ENCODE data around the gene HOXA2.
A peak's percentile ranks its signal among the peaks of the same experiment; 100 is the strongest.

Gene HOXA2

DNA sequence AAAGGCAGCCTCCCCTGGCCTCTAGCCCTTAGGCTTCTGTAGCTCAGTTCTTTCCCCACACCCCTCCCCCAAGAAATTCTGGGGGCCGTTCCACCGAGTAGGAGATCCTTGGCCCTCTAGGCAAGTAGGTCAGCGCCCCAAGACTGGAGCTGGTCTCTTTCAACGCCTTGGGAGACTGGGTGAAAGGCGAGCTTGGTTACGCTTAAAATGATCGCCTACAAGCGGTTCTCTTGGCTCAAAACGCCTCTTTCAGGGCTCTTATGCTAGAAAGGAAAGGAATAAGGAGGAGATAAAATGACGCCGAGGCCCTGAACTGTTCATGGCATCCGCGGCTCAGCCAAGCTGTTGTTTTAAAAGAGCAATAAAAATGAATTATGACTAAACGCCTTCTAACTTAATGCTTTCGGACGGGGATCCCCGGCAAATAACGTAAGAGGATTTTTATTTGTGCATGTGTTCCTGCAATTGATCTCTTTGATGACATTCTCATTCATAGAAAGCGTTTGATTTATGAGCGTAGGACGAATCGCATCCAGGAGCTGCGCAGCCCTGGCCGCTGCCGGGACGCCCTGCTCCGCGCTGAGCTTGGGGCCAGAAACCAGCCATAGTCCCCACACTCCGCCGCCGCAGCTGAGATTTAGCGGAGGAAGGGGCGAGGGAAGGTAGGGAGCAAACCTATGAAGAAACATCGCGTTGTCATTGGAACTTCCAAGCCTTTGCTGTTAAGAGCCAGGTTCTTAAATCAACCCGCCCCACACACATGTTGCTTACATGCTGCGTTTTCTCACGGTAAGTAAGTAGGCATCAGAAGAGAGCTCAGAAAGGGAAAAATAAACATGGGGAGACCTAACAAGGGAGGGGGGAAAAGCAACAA lies 3.7 kb downstream of the HOXA2 start (continued):
- no peak for TF ChIP-seq ZNF837 (tag by site-specific recombination; IDR thresholded peaks at IDR 0.05)
- TF ChIP-seq, protein P1, sequence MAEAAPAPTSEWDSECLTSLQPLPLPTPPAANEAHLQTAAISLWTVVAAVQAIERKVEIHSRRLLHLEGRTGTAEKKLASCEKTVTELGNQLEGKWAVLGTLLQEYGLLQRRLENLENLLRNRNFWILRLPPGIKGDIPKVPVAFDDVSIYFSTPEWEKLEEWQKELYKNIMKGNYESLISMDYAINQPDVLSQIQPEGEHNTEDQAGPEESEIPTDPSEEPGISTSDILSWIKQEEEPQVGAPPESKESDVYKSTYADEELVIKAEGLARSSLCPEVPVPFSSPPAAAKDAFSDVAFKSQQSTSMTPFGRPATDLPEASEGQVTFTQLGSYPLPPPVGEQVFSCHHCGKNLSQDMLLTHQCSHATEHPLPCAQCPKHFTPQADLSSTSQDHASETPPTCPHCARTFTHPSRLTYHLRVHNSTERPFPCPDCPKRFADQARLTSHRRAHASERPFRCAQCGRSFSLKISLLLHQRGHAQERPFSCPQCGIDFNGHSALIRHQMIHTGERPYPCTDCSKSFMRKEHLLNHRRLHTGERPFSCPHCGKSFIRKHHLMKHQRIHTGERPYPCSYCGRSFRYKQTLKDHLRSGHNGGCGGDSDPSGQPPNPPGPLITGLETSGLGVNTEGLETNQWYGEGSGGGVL (tag by site-specific recombination; IDR thresholded peaks at IDR 0.05): peak; percentile 70
- no peak for TF ChIP-seq ZNF223 (tag by site-specific recombination; IDR thresholded peaks at IDR 0.05)
- no peak for TF ChIP-seq ZBTB1 (tag by site-specific recombination; IDR thresholded peaks at IDR 0.05)
- no peak for TF ChIP-seq ZNF280C (tag by site-specific recombination; IDR thresholded peaks at IDR 0.05)
- no peak for TF ChIP-seq KLF8 (tag by site-specific recombination; IDR thresholded peaks at IDR 0.05)
- peak; percentile 18; the same call in 1 of the 2 replicates for TF ChIP-seq ZNF76 (tag by site-specific recombination; IDR thresholded peaks at IDR 0.05; ENCODE audit: borderline replicate concordance, low read depth)
- TF ChIP-seq KLF1 (tag by site-specific recombination; IDR thresholded peaks at IDR 0.05): peak; percentile 45
- no peak for TF ChIP-seq ZBTB7A (tag by site-specific recombination; IDR thresholded peaks at IDR 0.05; ENCODE audit: low read depth)
- peak; percentile 87 for TF ChIP-seq ZNF600 (tag by site-specific recombination; IDR thresholded peaks at IDR 0.05)
- TF ChIP-seq, protein P2, sequence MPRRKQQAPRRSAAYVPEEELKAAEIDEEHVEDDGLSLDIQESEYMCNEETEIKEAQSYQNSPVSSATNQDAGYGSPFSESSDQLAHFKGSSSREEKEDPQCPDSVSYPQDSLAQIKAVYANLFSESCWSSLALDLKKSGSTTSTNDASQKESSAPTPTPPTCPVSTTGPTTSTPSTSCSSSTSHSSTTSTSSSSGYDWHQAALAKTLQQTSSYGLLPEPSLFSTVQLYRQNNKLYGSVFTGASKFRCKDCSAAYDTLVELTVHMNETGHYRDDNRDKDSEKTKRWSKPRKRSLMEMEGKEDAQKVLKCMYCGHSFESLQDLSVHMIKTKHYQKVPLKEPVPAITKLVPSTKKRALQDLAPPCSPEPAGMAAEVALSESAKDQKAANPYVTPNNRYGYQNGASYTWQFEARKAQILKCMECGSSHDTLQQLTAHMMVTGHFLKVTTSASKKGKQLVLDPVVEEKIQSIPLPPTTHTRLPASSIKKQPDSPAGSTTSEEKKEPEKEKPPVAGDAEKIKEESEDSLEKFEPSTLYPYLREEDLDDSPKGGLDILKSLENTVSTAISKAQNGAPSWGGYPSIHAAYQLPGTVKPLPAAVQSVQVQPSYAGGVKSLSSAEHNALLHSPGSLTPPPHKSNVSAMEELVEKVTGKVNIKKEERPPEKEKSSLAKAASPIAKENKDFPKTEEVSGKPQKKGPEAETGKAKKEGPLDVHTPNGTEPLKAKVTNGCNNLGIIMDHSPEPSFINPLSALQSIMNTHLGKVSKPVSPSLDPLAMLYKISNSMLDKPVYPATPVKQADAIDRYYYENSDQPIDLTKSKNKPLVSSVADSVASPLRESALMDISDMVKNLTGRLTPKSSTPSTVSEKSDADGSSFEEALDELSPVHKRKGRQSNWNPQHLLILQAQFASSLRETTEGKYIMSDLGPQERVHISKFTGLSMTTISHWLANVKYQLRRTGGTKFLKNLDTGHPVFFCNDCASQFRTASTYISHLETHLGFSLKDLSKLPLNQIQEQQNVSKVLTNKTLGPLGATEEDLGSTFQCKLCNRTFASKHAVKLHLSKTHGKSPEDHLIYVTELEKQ (tag by site-specific recombination; IDR thresholded peaks at IDR 0.05; ENCODE audit: borderline replicate concordance): peak; percentile 57; the same call in 1 of the 2 replicates

GRCh38 chr7:27097686-27098577 lies 4.6 kb downstream of the HOXA2 start:
- ChIA-PET POLR2A (interaction anchor here (0.8 to 4.3 kb wide), 9 partner anchors 12 to 402 kb away, joined by 3 to 32 read pairs (median 4); partner anchors contain the start of genes HOXA4, HOXA5 and SKAP2), CTCF (interaction anchor here (0.6 to 2.0 kb wide), 4 partner anchors 8 to 736 kb away, joined by 4 to 11 read pairs (median 4); no protein-coding TSS in a partner anchor)
- no peaks in the 10 kb centered on the region for H3K9me3 ChIP-seq (ENCODE audit: control insufficient read depth, insufficient read depth, low read depth, low read length)
- peaks cover 23% of the 10 kb centered on the region for H3K4me1 ChIP-seq (ENCODE audit: control insufficient read depth, insufficient read depth, low read length)
- peak overlapping the region; percentile 77; the same call in 1 of the 2 replicates for H3K4me3 ChIP-seq (ENCODE audit: low read depth, low read length)
- peaks cover 12 to 28% of the 10 kb centered on the region in 2 experiments for H3K36me3 ChIP-seq (ENCODE audit: control insufficient read depth in 2 of 2, insufficient read depth in 1 of 2, low read length in 2 of 2)
- H3K27ac ChIP-seq (ENCODE audit: extremely low read depth, low read depth, low read length): peak overlapping the region; percentile 25; the same call in 1 of the 2 replicates
- no peak for TF ChIP-seq REPIN1 (tag by site-specific recombination; IDR thresholded peaks at IDR 0.05; ENCODE audit: low read depth)
- TF ChIP-seq, protein P3, sequence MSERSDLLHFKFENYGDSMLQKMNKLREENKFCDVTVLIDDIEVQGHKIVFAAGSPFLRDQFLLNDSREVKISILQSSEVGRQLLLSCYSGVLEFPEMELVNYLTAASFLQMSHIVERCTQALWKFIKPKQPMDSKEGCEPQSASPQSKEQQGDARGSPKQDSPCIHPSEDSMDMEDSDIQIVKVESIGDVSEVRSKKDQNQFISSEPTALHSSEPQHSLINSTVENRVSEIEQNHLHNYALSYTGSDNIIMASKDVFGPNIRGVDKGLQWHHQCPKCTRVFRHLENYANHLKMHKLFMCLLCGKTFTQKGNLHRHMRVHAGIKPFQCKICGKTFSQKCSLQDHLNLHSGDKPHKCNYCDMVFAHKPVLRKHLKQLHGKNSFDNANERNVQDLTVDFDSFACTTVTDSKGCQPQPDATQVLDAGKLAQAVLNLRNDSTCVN (tag by site-specific recombination; optimal IDR thresholded peaks at IDR 0.05): peak; percentile 44
- TF ChIP-seq ZSCAN23 (tag by site-specific recombination; IDR thresholded peaks at IDR 0.05): no peak
- TF ChIP-seq ZNF664 (tag by site-specific recombination; IDR thresholded peaks at IDR 0.05): no peak
- TF ChIP-seq, protein P1 (tag by site-specific recombination; IDR thresholded peaks at IDR 0.05): peak; percentile 50; the same call in 1 of the 2 replicates
- peak; percentile 64 for TF ChIP-seq OSR2 (tag by site-specific recombination; IDR thresholded peaks at IDR 0.05)
- no peak for TF ChIP-seq ZNF571 (tag by site-specific recombination; IDR thresholded peaks at IDR 0.05)
- no peak for TF ChIP-seq ZNF777 (tag by site-specific recombination; IDR thresholded peaks at IDR 0.05; ENCODE audit: borderline replicate concordance)
- no peak for TF ChIP-seq ZSCAN30 (tag by site-specific recombination; IDR thresholded peaks at IDR 0.05)
- peak; percentile 59; the same call in 1 of the 2 replicates for TF ChIP-seq ZFP37 (tag by site-specific recombination; IDR thresholded peaks at IDR 0.05)
- no peak for TF ChIP-seq ZNF600 (tag by site-specific recombination; IDR thresholded peaks at IDR 0.05)
- TF ChIP-seq ZNF558 (tag by site-specific recombination; IDR thresholded peaks at IDR 0.05): no peak
- TF ChIP-seq IKZF3 (tag by site-specific recombination; IDR thresholded peaks at IDR 0.05): peak; percentile 42; the same call in 1 of the 2 replicates

Measured in HEK293 (cell line).